HG03558 (cell line): ENCODE results near the gene IFNG.

Experiments used
- ATAC-seq: cut with Tn5 transposase; IDR thresholded peaks from one replicate; pipeline ENCODE4 v1.9.1; 2021; ENCODE audit warnings: moderate number of reproducible peaks; ENCODE audit not compliant: unreplicated experiment; ENCODE audit errors: extremely low read depth

Gene IFNG

GRCh38 chr12:68169213-68169889 lies 9.8 kb upstream of the IFNG start:
- no peak for ATAC-seq

GRCh38 chr12:68166317-68166831 lies 6.8 kb upstream of the IFNG start:
- ATAC-seq, result no peak

GRCh38 chr12:68163560-68164081 lies 4.1 kb upstream of the IFNG start:
- no peak for ATAC-seq

- no peak for ATAC-seq
These were observed 2.8 kb upstream of the IFNG start for GRCh38 chr12:68162374-68162773.

- ATAC-seq, result no peak
These were observed 1.1 kb downstream of the IFNG start for GRCh38 chr12:68158432-68158831.

- no peak for ATAC-seq
These were observed 2.2 kb downstream of the IFNG start for GRCh38 chr12:68157380-68157779.

- no peak for ATAC-seq
These were observed 2.9 kb downstream of the IFNG start for GRCh38 chr12:68156636-68157035.

GRCh38 chr12:68154779-68155178 lies 4.8 kb downstream of the IFNG start:
- no peak for ATAC-seq

GRCh38 chr12:68148261-68148951 lies 11.1 kb downstream of the IFNG start:
- ATAC-seq, result no peak

GRCh38 chr12:68140556-68140955 lies 19.0 kb downstream of the IFNG start:
- no peak for ATAC-seq

- no peak for ATAC-seq
These were observed 19.6 kb downstream of the IFNG start for GRCh38 chr12:68139941-68140340.

- no peak for ATAC-seq
These were observed 20.5 kb downstream of the IFNG start for GRCh38 chr12:68139001-68139400.

GRCh38 chr12:68138480-68138879 lies 21.1 kb downstream of the IFNG start:
- no peak for ATAC-seq

- no peak for ATAC-seq
These were observed 22.2 kb downstream of the IFNG start for GRCh38 chr12:68137335-68137830.

GRCh38 chr12:68135520-68135919 lies 24.0 kb downstream of the IFNG start:
- ATAC-seq, result no peak

- ATAC-seq, result no peak
These were observed 27.6 kb downstream of the IFNG start for GRCh38 chr12:68131867-68132414.

- ATAC-seq, result no peak
These were observed 29.6 kb downstream of the IFNG start for GRCh38 chr12:68129979-68130378.

GRCh38 chr12:68122236-68122920 lies 37.2 kb downstream of the IFNG start:
- ATAC-seq, result no peak

- no peak for ATAC-seq
These were observed 38.4 kb downstream of the IFNG start for GRCh38 chr12:68121143-68121542.

- ATAC-seq, result peak; percentile 51
These were observed 39.8 kb downstream of the IFNG start for GRCh38 chr12:68119724-68120211.
